Middle frontal gyrus (tissue), 1 donor: ENCODE measurements around the gene KIF26A.

Experiments used
- DNase-seq: peaks from one replicate; pipeline ENCODE4 v3.0.0-alpha.2; 2015; ENCODE audit warnings: low spot score; ENCODE audit errors: extremely low spot score

KIF26A gene

DNA sequence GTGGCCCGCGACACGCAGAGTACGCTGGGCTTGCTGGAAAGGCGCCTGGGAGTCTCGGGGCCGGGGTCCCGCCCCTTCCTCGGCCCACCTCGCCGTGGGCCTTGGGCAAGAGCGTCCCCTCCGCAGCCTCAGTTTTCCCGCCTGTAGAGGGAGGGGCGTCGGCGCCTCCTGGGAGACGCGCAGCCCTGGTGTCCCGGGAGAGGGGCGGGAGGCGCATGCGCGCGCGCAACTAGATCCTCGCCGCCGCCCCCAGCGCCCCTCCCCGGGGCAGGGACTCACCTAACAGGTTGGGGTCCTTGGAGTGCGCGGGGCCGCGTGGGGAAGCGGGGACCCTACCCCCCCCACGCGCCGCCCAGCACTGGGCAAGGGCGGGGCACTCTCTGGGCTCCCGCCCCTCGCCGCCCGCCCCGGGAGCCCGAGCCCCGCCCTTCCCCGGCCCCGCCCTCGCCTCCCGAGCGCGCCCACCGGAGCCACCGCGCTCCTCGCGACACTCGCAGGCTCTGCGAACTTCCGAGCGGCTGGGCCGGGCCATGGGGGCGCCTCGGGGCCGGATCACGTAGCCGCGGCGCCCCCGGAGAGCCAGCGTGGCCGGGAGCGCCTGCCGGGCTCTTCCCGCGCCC lies at the start of gene KIF26A:
TSS of gene KIF26A (plus strand) at position 490 of the 620 bp plus-strand sequence. CDS start 136 bp downstream, outside the sequence.
- DNase-seq: no peak

DNA sequence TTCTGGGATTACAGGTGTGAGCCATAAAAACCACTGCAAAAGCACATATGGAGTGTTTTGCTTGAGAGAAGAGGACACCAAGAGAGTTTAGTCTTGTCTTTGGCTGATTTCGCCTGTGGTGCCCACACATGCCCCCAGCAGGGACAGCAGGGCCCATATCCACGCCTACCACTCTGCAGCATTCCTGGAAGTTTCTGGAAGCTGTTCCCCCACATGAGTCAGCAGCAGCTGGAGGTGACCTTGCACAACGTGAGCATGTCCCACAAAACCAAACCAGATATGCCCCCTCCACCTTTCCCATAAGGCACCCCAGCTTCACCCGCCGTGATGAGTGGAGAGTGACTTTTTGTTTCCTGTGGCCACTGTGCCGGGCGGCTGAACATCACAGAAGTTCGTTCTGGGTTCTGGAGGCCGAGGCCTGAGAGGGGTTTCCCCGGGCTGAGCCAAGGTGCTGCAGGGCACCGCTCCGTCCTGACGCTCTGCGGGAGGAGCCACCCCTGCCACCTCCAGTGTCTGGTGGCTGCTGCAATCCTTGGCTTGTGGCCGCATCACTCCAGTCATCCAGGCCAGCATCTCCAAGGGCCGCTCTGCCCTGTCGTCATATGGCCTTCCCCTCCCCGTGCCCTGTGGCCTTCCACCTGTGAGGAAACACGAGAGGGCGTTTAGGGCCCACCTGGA lies 48.2 kb upstream of the KIF26A start:
- DNase-seq: no peak

DNA sequence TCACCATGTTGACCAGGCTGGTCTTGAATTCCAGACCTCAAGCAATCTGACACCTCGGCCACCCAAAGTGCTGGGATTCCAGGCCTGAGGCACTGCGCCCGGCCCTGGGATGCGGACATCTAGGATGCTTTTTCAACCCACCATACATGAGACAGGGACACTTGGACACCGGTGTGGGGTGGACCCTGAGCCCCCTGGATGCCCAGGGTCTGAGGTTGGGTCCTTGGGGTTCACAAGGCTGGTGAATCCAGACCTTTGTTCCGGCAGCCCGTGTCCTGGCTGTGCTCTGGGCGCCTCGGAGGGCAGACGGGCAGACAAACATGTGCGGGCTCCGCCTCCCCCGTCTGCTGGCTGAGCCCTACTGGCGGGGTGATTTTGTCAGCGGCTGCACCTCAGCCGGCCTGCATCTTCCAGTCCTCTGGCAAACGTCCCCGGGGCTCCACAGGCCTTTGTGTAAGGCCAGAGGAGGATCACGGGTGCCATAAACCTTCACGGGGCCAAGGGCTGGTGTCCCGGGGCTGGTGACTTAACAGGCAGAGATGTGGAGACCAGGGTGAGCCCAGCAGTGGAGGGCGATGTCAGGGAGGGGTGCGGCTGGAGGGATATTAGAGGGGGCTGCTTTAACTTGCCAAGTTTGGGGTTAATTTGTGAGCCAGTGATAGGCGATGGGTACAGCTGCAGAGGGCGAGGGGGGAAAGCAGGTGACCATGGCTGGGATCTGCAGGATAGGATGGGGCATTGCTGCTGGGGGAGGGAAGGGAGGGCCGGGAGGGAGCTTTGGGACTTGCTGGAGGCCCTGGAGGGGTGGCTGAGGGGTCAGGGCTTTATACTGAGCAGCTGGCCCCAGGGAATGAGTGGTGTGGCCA lies 47.1 kb upstream of the KIF26A start:
- no peak for DNase-seq

DNA sequence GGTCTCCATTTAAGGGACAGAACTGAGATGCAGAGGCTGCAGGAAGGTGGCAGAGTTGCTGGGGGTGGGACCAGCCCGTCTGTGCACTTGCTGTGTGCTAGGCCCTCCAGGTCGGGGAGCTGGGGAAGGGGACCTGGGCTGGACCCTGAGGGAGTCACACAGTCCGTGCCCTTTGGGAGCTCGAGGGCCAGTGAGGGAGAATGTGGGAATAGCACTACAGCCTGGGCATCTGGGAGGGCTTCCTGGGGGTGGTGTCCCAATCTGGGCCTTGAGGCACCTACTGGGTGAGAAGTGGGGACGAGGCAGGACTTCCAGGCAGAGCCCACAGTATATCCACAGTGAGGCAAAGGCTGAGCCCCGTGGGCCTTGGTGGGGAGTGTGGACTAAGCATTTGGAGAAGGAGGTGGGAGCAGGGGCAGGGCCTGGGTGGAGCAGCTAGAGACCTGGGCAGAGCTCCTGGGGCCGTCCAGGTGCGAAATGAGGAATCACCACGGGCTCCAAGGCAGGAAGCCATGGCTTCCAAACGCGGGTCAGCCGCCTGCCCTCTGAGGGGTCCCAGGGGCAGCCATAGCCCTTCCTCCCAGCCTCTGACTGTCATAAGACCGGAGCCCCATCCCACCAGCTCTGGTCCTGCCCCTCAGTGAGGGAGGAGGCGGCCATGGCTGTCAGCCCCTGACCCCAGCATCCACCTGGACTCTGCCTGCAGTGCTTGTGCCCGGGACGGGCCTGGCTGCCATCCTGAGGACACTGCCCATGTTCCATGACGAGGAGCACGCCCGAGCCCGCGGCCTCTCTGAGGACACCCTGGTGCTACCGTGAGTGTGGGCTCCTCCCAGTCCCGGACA lies 46.2 kb upstream of the KIF26A start:
- DNase-seq: no peak

DNA sequence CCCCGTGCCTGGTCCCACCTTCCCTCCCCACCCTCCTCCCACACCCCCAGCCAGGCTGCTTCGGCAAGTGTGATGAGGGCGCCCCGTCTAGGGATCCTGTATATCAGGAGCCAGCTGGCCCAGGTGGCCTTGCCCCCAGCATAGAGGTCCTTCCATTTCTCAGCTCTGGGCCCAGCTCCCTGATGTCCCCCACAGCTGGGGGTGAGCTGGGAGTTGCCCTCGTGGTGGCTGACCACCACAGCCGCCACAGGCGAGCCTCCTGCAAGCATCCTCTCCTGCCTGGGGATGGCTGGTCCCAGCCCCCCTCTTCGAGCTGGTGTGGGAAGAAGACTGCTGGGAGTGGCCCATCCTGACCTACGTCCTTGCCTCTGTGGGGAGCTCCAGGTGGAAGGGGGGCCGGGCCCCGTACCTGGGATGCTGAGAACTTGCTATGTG lies 45.4 kb upstream of the KIF26A start:
- no peak for DNase-seq

DNA sequence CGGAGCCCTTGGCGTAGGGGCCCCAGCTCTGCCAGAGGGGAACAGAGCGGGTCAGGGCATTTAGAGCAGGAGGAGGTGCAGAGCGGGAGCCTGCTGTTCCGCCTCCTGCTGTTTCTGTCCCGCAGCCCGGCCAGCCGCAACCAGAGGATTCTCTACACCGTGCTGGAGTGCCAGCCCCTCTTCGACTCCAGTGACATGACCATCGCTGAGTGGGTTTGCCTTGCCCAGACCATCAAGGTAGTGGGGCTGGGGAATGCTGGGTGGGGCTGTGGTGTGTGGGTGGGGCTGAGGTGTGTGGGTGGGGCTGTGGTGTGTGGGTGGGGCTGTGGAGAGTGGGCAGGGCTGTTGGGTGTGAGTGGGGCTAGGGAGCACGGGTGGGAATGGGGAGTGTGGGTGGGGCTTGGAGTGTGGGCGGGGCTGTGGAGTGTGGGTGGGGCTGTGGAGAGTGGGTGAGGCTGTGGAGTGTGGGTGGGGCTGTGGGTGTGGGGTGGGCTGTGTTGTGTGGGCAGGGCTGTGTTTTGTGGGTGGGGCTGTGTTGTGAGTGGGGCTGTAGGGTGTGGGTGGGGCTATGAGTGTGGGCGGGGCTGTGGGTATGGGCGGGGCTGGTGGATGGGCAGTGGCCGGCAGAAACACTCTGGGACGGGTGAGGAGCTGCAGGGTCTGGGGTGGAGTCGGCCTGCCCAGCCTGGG lies 44.9 kb upstream of the KIF26A start:
- DNase-seq: no peak

DNA sequence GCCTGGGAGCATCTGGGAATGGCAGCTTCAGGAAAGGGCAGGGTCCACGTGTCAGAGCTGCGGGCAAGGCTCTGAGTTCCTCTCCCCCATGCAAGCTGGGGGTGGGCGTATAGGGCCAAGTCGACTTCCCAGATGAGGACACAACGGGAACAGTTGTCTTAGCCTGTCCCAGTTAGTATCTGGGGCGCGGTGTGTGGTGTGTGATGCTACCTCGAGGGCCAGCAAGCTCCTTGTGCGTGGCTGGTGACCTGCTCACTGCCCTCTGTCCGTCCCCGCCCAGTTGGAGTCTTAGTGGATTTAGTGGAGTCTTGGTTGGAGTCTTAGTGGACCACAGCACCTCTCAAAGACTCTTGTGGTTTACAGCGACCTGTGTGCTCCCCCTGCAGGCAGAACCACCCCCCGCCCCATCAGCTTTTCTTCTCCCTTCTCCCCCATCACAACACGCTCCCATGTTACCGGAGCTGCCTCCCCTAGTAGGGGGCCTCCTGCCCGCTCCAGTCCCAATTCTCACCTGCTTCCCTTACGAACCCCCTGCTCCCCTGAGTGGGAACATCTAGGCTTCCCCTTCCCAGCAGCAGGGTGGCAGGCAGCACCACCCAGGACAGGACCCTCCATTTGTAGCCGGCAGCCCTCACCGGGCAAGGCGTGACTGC lies 44.2 kb upstream of the KIF26A start:
- DNase-seq: no peak

DNA sequence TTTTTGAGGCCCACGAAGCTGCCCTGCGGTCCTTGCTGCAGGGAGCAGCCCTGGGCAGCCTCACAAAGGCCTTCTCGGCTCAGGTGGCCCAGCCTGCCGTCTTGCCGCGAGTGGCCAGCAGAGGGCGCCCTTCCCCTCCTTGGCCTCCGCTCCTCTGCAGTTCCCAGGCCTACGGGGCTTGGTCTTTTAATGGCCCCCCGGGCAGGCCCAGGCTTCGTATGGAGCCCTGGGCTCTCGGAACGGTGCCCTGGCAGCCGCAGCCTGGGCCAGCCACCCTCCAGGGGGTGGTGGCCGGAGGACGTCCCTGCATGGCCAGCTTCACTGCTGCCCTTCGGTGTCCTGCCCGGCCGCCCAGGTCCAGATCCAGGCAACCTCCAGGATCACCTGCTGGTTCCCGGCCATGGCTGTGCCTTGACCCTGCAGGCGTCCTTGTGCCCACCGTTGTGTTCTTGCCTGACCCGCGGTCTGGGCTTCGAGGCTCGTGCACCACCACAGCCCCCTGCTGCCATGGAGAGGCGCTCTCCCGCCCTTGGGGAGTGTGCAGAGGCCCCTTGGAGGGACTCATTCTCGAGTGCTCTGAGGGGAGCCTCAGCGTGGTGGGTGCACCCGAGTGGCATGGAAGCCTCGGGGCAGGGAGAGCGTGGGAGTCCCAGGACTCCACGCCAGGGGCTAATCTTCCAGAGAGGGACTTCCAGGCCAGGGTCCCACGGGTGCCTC lies 43.5 kb upstream of the KIF26A start:
- no peak for DNase-seq

DNA sequence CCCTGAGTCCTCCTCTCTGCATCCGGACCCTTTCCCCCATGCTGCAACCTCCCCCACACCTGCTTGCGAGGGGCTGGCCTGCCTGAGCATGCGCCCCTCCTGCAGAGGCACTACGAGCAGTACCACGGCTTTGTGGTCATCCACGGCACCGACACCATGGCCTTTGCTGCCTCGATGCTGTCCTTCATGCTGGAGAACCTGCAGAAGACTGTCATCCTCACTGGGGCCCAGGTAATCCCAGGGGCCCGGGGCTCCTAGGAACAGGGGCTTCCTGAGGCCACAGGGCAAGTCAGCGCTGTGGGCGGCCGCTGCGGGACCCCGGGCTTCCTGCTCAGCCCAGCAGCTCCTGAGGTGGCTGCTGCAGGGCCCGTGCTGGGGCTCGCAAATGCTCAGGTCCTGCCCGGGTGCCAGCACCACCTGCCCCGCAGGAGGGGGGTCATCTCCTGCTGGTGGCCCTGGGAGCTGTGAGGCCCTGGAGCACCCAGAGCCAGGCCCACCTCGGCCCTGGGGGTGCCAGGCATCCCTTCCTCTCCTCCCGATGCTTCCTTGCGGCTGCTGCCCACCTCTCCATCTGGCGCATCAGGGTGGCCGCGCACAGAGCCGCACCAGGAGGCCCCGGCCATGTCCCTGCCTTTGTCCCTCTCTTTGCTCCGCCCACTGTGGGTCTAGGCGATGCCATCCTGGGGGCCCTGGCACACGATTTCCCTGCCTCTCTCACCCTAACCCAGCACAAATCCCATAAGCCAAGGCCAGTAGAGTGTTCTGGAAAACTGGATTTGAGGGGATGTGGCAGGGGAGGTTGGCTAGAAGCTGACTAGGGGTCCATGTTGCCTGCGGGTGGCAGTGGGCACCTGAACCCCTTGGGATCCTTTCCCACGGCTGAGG lies 42.7 kb upstream of the KIF26A start:
- DNase-seq: no peak

DNA sequence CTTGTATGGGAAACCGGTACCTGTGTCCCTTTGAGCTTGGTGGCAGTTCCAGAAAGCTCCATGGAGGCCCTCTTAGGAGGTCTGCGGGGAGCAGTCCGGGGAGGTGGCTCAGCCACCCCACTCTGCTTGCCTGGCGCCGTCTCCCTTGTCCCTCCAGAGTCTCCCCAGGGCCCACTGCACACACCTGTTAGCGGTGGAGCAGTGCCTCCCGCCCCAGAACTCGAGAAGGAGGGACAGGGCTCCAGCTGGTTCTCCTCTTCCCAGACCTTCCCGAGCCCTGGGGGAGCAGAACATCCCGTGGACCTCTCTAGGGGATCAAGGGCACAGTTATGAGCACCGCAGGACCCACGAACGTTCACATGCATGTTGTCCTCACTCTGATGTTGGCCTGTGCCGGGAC lies 42.1 kb upstream of the KIF26A start:
- DNase-seq: no peak

DNA sequence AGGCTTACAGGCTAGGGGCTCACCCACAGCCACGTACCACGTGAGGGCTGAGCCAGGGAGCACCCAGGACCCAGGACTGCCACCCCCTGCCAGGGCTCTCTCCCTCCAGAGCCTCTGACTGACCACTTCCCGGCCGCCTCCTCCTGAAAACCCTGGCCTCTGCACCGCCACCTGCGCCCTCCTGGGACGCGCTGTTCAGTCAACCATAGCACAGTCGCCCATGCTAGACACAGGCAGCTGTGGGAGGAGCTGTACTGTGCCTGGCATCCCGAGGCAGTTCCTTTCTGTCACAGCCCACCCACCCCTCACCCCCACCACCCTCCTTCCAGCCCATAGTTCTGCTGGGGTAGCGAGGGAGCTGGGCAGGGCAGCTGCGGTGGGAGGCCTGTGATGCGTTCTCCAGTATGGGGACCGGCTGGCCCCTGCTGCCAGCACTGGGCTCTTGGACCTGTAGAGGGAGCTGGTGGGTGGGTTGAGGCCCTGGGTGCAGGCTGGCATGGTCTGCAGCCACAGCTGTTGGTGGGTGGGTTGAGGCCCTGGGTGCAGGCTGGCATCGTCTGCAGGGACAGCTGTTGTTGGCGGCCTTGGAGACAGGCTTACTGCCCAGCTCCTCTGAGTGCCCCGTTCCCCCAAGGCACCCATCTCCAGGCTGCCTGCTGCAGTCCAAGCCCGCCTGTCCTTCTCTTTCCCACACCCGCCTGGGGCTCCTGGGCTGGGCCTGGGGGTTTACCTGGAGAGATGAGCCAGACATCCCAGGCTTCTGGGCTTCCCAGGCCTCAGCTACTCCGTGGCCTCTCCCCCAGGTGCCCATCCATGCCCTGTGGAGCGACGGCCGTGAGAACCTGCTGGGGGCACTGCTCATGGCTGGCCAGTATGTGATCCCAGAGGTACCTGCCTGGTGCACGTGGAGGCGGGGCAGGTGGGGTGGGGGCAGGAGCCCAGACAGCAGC lies 41.4 kb upstream of the KIF26A start:
- DNase-seq: no peak

DNA sequence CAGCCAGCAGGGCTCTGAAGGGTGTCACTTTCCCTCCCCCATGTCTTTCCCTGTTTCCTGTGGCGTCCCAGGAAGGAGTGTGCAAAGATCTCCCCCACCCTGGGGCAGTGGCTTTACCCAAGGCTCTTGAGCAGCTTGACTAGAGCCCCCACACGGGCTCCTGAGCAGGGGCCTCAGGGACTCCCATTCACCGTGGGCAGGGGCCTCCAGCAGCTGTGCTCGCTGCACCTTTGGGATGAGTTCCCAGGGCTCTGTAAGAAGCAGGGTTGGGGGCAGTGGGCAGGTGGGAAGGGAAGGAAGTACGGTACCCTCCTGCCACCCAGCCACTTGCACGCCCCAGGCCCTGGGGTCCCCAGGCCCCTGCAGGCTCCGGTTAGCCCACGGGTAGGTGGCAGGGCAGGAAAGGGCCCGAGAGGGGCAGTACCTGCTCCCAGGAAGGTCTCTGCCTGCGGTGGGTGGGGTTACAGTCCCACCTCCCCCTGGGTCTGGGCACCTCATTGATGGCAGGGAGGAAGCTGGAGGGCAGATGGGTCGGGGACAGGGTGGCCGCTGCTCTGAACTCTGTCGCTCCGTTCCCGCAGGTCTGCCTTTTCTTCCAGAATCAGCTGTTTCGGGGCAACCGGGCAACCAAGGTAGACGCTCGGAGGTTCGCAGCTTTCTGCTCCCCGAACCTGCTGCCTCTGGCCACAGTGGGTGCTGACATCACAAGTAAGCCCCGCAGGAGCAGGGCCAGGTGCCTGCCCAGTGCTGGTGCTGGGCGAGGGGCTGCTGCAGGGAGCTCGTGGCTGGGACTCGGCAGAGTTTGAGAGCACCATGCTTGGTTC lies 39.9 kb upstream of the KIF26A start:
- DNase-seq: no peak

DNA sequence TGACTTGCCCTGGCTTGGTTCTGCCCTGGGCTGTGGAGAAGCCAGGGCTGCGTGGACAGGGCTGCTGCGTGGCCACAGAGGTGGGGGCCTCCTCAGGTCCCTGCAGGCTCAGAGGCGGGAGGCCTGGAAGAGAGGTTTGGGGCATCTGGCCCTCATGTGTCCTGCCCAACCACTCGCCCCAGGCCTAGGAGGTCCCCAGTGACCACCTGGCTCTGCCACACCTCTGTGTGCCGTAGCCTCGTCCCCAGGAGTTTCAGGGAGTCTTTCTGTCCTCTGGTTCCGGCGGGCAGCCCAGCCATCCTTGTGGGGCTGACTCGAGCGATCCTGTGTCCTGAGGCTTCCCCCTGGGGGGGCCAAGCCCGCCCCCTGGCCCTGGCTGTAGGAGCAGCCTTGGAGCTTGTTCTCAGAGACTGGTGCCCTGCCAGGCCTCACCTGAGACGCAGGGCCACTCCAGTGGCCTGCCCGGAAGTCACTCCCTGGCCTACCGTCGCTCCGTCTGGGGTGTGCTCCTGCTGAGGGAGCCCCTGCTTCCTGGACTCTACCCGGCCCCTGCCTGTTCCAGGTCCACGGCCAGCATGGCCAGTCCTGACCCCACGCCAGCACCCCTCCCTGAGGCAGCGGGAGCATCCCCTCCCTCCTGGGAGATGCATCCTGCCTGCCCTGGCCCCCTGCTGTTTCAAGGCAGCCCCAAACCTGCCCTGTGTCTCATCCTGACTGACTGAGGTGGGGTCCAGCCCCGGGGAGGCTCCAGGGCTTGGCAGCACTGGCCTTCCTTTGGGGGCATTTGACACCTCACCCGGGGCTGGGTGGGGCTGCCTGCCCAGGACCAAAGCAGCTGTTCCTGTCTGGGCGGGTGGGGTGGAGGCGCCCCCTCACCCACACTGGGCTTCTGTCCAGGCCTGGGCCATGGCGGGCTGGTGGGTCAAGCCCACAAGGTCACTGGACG lies 39.0 kb upstream of the KIF26A start:
- no peak for DNase-seq

DNA sequence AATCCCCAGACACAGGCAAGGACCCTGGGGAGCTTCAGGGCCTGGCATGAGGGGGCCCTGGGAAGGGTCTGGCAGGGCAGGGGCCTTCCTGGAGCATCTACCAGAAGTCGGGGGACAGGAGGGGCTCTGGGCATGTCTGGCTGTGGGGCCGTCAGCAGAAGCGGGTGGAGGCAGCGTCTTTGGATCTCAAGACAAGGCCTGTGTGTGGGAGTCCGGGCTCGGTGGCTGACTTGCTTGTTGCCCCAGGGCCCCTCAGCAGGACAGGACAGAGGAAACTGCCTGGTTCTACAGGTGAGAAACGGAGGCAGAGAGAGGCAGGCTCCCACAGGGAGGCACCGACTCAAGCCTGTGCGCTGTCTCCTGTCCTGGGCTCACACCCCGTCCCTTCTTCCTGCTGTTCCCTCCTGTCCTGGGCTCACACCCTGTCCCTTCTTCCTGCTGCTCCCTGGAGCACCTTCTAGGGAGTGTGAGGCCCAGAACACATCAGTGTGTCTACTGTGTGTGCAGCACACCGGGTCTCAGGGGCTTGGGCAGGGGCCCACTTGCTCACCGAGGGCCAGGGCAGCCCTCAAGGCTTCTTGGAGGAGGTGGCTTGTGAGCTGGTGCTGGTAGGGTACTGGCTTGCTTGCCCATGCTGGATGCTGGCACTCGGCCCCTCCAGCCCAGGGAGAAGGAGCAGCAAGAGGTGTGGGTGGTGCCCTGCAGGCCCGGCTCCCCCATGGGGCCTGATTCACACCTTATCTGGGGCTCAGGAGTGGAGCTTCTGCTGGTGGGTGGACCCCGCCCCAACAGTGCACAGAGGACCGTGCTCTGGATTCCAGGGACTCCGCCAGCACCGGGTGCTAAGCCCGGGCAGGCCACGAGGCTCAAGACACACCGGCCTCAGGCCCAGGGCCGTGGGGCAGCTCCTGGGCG lies 38.0 kb upstream of the KIF26A start:
- DNase-seq: no peak
